OCI-LY7 (cell line): ENCODE measurements around the gene SRRM5.

Source experiments
- CTCF ChIP-seq: fragments of 200-600 bp; sonication (generic); conservative IDR thresholded peaks from 2 replicates; pipeline ENCODE4 v1.5.1; 2014; ENCODE audit warnings: mild to moderate bottlenecking, antibody characterized with exemption, low read length, moderate library complexity, mixed read lengths
- EZH2phosphoT487 ChIP-seq: fragments of 200-600 bp; sonication (generic); IDR thresholded peaks from 2 replicates; pipeline ENCODE4 v1.6.1; 2018; ENCODE audit warnings: low read depth, borderline replicate concordance, mild to moderate bottlenecking, mixed run types, antibody characterized with exemption, low read length, moderate library complexity, mixed read lengths

DNA sequence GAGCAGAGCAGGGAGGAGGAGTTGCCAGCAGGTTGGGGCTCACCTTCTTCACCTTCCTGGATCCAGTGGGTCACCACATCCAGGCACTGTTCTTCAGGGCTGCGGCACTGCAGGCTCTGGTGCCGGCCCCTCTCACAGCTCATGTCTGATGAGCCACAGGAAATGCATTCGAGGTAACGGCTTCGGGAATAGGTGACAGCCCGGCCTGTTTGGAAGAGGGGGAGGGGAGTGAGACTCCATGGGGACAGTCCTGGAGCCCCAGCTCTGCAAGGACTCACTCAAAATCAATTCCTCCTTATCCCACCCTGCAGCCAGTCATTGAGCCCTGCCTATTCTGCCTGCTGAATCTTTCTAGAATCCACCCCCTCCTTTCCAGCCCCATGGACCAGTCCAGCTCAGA is 44.5 kb downstream of the SRRM5 start:
- TF ChIP-seq CTCF (no peak), EZH2phosphoT487 (no peak)
